ENCODE measurements around the gene HOXA3.

HOXA3 gene

DNA sequence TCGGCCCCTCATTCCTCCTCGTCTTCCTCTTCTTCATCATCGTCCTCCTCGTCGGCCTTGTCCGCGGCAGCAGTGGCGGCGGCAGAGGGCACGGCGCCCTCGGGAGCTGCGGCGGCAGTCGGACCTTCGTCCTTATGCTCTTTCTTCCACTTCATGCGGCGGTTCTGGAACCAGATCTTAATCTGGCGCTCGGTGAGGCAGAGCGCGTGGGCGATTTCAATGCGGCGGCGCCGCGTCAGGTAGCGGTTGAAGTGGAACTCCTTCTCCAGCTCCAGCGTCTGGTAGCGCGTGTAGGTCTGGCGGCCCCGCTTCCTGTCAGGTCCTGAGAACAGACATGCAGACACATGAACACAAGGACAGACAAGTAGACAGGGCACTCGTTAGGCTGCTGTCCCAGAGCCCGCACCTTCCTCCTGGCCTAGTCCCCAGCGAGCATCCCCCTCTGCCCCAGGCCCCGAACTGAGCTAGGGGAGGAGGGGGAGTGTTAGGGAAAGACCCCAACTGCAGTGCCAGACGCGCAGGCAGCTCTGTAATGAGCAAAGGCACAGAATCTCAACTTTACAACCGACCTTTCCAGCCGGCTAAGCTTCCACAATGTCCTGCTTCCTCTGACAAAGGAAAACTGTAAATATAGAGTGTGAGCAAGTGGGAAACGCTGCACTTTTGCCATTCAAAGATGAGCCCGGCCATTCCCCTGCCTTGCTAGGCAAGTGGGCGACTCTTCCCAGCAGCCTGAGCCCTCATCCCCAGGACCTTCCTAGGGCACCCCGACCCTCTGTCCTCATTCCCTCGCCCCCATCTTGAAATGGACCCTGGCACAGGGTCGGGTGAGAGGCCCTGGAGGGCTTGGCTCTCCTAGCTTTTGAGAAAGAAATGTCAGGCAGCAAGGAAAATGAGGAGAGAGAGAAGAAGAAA is 2.8 kb upstream of the HOXA3 start:
- FAIRE-seq, result no peak

DNA sequence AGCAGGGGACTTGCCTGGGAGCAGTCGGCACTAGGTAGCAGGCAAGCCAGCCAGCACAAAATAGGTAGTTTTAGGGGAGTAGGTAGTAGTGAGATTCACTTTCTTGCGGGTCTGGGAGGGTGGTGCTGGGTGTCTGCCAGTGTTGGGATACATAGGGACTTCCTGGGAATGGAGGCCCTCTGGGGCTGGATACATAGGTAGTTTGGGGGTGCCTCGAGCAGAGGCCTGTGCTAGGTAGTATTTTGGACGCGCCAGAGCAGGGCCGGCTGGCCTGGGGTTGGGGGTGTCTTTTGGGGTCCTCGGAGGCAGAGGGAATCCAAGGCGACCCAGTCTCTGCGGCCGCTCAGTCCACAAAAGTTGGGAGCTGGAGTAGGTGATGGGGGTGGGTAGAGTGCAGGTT is 2.0 kb upstream of the HOXA3 start:
- no peak for FAIRE-seq

DNA sequence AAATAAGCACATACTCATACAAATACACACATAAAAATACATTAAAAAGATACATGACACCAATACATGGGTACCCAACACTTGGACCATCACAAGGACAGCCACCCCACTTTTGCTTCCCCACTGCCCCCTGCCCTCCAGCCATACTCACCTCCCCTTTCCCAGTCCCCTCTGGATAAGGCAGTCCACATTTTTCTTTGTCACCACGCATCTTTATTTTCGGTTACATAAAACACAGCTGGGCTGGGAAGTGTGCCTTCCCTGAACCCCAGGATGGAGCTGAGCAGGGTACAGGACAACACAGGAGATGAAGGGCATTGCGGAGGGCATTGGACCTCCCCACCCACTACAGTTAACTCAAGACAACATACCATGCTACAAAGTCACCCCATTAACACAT is 1.1 kb upstream of the HOXA3 start:
- no peak for FAIRE-seq

DNA sequence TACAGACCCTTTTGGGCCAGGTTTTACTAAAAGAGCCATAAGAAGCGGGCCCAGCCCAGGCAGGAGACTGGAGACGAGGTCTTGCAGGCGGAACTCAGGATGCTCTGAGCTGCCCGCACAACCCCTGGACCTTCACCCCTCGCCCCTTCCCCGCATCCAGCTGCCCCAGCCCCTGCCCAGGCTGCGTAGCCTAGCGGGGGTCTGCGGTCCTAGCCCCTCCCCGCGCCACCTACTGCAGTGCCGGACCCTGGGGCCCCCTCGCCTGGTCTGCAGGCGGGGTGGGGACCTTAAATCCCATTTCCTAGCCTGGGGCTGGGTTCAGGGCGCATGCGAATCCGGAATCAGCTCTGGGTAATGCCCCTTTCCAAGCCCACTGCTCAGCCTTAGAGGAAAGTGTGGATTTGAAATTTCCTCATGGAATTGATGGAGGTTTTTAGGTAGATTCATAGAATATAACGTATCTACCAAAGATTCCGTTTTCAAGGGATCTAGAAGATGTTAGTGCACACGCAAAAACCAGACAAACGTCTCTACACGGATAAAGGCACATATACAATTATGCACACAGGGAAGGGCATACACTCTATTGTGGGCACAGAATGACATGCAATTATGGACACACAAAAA is 546 bp upstream of the HOXA3 start:
- FAIRE-seq, result no peak

DNA sequence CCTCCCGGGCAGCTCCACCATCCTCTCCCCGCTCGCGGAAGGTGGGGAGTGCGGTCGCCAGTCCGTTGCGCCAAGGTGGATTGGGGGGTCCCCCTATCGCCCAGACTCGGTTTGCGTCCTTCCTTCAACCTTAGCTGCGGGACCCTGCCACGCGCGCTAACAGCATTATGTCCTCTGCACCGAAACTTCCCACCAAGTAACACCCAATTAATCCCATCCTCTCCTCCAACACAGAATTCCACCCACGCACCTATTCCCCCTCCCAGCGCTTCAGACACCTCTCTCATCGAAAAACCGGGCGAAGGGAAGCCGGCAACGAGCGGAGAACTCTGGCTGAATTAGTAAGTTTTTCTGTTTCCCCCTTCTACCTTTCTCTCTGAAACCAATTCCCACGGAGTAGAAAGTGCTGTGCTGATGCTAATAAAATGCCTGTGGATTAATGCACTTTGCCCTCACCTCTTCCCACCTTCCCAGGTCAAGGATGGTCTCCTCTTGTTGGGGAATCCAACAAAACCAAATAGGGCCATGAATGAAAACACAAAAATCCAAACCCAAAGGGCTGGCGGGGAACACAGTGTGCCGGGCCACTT is 947 bp downstream of the HOXA3 start:
- FAIRE-seq, result no peak

DNA sequence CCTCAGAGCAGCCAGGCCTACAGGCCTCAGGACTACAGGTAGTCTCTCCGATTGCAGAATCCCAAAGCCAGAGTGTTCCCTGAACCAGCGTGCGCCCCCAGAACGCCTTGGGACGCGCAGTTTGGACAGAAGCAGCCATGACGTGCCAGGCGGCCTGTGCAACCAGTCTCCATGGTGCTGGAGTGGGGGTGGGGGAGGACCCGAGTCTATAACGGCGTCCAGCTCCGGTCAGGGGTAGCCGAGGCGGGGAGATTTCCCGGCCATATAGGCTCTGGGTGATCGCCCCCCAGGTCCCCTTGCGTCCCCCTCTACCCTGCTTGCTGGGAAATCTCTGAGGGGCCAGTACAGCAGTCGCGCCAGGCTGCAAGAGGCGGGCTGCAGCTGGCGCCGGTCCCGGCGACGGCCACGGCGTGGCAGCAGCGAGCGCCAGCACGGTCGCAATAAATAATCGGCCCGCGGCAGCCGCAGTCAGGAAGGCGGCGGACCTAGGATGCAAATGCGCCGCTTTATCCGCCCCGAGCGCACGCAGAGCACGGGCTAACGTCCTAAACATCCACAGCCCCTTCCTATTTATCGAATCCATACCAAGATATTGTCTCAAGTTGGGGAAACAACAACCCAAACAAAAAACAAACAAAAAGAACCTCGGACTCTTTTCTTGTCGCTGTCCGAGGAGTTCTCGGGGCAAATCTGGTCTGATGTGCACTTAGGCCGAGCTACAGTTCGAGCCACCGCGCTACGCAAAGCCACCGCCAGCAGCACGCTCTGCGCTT is 1.6 kb downstream of the HOXA3 start:
- no peak for FAIRE-seq

DNA sequence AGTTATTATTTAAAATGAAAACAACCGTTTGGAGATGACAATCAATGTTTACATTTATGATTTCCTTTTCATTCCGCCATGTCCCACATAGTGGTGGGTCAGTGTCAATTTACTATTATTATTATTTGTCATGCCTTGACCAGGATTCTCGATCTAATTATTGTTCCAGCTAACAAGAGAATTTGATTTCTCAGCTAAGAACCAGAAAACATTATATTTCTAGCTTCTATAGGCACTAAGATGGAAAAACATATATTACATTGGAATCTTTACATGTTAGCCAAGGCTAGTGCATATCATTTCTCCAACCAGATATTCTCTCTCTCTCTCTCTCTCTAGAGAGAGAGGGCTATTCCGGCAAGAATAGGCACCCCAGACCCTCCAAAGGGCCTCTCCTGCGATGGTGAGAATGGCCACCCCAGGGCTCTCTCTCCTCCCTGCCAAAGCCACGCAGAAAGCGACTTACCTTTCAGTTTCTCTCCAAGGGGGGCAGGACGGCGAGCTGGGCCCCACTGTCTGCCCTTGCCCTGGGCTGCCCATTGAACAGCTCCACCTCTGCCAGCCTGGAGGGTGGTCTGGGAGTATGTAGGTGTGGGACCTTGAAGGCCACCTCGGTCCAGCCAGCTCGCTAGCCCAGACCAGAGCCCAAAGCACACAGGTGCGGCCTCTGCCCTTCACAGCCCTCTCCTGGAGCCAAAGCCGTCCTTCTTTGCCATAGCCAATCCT is 2.4 kb downstream of the HOXA3 start:
- FAIRE-seq, result no peak

DNA sequence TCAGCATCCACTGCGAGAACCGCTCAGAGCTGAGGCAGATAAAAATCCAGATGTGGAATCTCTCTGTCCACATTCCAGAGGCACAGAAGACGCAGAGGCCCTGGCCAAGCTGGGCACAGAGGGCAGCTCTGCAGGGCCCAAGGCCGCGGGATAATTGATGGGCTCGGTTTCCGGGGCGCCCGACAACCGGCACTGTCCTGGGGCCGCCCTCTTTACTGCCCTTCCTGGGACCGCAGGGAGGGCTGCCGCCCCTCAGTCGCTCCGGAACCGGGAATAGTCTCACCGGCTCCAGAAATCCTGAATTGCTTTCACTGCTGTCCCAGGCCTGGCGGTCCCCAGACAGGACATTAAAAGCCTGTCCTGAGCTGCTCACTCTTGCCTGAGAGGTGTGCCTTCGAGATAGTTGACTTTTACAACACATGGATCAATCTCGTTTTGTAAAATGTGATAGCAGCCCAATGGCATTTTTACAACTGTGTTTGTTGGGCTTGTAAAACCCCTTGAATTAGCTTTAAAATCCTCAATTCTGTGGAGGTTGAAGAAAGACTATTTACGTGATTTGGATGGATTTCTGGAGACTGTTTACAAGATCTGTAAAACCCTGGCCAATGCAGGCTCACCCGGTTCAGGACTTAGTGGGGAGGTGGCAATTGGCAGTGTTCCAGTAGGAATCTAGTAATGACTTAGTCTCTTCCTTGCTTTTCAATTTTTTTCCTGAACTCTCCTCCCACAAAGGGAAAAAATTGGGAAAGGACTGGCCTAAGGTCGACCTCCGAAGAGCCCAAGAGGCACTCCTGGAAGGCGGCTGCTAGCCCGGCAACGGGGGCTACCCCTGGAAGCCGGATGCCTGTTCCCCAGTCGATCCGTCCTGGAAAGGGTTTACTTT is 3.4 kb downstream of the HOXA3 start:
- FAIRE-seq, result no peak

DNA sequence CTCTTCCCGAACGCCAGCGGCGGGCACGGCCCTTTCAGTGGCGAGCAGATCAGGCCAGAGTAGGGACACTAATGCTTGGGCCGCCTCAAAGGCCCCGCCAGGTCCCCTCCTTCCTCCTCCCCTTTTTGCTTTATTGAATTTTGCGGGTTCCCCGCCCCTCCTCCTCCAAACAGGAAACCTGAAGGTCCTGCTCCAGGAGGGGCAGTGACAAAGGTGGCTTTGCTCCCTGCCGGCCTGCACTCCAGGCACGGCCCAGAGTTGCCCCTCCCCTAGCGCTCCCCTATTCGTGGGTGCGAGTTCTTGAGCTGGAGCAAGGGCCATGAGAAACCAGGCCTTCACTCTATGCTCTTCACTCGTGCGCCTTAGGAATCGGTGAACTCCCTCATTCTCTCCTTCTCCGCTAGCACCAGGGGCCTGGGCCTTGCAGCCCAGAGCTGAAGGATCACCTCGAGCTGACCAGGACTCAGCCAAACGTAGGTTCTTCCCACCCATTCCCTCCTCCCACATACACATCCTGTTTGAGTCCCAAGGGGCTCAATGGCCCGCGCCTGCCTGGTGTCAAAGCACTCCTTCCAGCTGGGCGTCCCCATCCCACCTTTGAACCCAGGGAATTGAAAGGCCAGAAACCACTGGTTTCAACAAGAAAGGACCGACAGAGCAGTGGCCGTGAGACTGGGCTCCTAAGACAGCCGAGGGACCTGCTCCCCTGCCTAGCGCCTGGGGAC is 4.2 kb downstream of the HOXA3 start:
- no peak for FAIRE-seq

DNA sequence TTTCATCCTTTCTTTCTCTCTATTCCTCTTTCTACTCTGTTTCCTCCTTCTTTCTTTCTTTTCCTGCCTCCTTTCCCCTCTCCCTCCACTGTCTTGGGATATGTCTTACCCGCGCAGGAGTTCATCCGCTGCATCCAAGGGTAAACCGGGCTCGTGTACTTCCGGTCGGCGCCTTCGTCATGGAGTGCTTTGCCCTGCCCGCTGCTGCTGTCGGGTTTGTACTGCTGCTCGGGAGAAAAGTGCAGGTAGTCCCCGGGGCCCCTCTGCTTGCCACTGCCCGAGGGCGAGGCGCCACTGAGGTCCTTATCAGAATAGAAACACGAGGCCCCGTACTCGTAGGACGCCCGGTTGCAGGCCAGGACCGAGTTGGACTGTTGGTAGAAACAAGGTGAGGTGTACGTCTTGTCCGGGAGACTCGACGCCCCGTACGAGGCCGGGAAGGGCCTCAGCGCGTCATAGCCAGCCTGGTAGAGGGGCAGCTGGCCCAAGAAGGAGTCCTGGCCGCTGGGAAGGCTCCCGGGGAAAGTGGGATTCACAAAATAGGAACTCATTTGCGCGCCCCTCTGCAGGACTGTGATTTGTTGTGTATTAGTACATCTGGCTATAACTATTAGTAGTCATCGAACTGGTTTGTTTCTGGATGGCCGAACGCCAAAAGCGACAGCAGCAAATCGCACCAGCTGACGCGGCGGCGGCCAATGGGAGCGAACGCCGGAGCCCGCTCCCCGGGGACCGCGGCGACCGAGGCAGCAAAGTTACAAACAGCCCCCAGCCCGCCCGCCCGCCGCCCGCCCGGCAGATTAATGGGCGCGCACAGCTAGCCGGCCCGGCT is 5.0 kb downstream of the HOXA3 start, which contains the start of gene HOXA6:
TSS of gene HOXA6 (minus strand) at position 576 of the 832 bp plus-strand sequence. CDS start at position 551, 25 bp downstream.
- no peak for FAIRE-seq

DNA sequence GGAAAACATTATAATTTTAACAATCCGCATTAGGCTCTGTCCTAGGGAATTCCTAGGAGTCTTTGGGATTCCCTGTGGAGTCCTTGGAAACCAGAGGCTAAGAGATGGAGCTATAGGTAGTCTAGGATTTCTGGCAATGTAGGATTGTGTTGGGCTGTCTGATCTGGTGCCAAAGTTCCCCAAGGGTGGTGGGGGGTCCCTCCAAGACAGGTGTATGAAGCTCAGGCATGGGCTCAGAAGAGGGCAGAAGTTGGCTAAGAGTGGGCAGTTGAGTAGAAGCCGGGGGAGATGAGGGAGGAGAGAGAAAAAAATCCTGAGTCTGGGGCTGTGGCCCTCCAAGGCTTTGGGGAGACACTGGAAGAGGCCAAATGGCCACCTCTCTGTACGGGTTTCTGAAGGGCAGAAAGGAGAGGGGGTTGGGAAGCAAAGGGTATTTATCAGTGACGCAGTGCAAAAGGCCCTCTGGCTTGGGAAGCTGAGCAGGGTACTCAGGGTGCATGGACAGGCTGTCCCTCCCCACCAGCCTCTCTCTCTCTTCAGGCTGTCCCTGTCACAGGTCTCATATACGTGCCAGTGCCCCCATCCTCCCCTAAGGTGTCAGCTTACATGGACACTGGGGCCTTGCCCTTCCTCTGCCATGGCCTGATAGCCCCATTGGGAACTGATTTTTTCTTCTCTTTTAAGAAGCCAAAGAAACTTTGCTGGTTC is 5.7 kb downstream of the HOXA3 start:
- FAIRE-seq, result no peak

DNA sequence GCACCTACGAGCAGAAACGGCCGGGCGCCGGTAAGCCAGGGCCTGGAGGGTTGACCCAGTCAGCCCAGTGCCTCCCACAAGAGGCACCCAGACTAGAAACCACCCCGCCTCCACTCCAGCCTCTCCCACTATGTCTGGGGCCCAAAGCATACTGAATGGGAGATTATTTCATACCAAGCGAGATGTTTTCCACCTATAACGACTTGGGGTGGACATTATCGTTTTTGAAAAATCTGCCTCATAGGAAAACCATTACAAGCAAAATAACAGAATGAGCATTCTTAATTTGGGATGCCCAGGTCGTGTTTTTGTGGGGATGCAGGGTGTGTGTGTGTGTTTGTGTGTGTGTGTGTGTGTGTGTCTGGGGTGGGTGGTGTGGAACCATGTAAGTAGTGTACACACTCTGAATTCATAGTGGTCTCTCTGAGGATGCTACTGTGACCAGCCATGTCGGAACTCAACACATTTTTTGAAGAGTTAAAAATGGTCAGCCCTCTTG is 6.4 kb downstream of the HOXA3 start:
- FAIRE-seq, result no peak

DNA sequence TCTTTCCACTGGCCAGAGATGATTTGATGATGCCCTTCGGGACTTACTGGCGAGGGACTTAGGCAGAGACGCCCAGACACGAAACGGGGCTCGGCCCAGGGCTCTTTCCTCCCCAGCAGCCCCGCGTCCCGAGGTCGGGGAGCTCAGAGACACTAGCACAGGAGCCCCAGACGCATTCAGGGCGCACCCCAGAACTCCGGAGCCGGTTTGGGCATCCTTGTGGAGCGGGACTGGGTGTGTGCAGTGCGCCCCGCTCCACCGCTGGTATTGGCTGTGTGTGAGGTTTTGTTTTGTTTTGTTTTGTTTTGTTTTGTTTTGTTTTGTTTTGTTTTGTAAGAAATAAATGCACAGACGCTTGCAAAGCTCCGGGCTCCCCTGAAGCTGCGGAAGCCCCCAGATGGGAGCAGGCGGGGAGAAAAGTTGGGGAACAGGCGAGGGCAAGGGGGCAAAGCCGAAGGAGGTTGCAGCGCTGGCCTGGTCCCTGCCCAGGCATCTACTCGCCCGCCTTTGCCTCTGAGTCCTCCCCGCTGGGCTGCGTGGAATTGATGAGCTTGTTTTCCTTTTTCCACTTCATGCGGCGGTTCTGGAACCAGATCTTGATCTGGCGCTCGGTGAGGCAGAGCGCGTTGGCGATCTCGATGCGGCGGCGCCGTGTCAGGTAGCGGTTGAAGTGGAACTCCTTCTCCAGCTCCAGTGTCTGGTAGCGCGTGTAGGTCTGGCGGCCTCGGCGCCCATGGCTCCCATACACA is 7.0 kb downstream of the HOXA3 start:
- FAIRE-seq, result no peak

DNA sequence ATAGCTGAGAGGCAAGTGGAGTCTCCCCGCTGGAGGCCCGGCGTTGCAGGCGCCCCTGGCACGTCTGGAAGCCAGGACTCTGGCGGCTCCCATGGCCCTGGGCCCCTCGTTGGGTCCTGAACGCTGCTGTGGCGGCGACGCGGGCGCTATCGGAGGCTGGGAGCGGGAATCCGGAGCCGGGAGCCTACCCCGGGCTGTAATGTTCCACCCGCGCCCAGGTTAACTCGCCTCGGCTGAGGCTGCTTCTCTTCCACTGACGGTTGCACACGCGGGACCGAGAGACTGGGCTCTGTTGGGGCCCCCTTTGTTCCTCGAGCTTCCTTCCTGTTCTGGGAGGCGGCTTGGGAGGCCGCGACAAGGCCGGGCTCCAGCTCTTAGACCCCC is 7.6 kb downstream of the HOXA3 start:
- FAIRE-seq, result no peak

DNA sequence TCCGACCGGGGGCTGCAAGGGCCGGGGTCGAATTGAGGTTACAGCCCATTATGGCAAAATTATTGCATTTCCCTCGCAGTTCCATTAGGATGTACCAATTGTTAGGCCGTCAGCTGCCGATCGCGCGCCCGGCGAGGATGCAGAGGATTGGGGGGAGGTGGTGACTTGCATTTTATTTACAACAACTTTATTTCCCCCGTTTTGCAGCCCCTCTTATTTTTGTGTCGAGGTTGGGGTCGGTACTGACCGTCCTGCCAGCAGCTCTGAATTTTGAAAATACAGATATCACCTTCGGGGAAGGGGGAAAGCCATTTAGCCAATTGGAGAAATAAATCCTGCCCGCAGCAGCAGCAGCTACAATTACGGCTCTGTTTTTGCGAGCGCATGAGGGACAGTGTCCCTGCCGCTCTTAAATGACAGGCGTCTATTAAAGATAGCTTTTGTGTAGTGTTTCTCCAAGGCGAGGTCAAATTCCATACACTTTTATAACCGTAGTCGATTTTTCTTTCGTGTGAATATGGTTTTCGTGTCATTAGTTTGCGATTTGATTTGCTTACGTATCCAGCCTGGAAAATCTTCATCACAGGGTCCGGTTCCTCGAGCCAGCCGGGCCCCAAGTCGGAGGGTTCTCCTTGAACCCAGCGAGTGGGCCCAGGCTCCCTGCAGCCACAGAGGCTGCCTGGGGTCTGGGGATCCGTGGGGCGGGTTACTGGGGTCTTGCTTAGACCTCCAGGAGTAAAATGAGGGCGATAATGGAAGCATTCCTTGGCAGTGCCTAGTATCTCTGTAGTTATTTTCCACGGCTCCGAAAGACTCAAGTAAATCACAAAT is 8.2 kb downstream of the HOXA3 start:
- no peak for FAIRE-seq

DNA sequence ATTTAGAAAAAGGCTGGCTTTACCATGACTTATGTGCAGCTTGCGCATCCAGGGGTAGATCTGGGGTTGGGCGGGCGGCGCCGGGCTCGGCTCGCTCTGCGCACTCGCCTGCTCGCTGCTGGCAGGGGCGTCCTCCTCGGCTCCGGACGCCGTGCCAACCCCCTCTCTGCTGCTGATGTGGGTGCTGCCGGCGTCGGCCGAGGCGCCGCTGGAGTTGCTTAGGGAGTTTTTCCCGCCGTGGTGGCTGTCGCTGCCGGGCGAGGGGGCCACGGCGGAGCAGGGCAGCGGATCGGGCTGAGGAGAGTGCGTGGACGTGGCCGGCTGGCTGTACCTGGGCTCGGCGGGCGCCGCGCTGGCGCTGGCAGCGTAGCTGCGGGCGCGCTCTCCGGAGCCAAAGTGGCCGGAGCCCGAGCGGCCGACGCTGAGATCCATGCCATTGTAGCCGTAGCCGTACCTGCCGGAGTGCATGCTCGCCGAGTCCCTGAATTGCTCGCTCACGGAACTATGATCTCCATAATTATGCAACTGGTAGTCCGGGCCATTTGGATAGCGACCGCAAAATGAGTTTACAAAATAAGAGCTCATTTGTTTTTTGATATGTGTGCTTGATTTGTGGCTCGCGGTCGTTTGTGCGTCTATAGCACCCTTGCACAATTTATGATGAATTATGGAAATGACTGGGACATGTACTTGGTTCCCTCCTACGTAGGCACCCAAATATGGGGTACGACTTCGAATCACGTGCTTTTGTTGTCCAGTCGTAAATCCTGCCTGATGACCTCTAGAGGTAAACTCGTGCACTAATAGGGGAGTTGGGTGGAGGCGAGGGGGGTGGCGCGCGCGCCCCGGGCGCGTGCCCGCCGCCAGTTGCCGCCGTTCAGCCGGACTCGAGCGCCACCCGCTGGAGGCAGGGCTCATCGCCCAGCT is 9.1 kb downstream of the HOXA3 start, which contains the start of gene HOXA5:
TSS of gene HOXA5 (minus strand) at position 659 of the 927 bp plus-strand sequence. CDS start at position 585, 74 bp downstream.
- FAIRE-seq, result no peak

All from colon (tissue), 2 donors.